Measurements from ENCODE around the gene ARIH1.
"Not testable (repeated sequence)": the region's sequence is repeated elsewhere in the genome, so short reads cannot be mapped to it uniquely, and the experiment has no call there.

DNA sequence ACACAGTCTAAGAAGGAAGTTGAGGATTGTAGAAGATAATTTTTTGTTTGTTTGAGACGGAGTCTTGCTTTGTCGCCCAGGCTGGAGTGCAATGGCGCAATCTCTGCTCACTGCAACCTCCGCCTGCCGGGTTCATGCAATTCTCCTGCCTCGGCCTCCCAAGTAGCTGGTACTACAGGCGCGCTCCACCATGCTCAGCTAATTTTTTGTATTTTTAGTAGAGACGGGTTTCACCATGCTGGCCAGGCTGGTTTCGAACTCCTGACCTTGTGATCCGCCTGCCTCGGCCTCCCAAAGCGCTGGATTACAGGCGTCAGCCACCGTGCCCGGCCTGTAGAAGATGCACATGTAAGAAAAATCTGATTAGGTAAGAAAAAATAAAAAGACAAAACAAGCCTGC lies 2.2 kb downstream of the ARIH1 start:
- TF ChIP-seq RFX5 (IDR thresholded peaks at IDR 0.05; ENCODE audit: borderline replicate concordance, low read depth, low read length) = not testable (repeated sequence)
- TF ChIP-seq, protein P1, sequence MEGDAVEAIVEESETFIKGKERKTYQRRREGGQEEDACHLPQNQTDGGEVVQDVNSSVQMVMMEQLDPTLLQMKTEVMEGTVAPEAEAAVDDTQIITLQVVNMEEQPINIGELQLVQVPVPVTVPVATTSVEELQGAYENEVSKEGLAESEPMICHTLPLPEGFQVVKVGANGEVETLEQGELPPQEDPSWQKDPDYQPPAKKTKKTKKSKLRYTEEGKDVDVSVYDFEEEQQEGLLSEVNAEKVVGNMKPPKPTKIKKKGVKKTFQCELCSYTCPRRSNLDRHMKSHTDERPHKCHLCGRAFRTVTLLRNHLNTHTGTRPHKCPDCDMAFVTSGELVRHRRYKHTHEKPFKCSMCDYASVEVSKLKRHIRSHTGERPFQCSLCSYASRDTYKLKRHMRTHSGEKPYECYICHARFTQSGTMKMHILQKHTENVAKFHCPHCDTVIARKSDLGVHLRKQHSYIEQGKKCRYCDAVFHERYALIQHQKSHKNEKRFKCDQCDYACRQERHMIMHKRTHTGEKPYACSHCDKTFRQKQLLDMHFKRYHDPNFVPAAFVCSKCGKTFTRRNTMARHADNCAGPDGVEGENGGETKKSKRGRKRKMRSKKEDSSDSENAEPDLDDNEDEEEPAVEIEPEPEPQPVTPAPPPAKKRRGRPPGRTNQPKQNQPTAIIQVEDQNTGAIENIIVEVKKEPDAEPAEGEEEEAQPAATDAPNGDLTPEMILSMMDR (IDR thresholded peaks at IDR 0.05; ENCODE audit: control extremely low read depth in 1 of 3, insufficient read depth in 1 of 3, low read depth in 1 of 3, low read length in 3 of 3) = not testable (repeated sequence)
